EH (cell line): ENCODE measurements around the gene ANOS1.

ENCODE experiments used
- DNase-seq: peaks from one replicate; pipeline ENCODE4 v3.0.0-alpha.2; 2015; ENCODE audit warnings: low read depth

ANOS1 gene

GRCh38 chrX:8720136-8720535 is 11.8 kb downstream of the ANOS1 start:
- no peak for DNase-seq

GRCh38 chrX:8717354-8717753 is 14.6 kb downstream of the ANOS1 start:
- DNase-seq, result no peak

GRCh38 chrX:8714164-8714563 is 17.8 kb downstream of the ANOS1 start:
- no peak for DNase-seq

- DNase-seq, result no peak
Observed at GRCh38 chrX:8711401-8711800, 20.5 kb downstream of the ANOS1 start.

DNA sequence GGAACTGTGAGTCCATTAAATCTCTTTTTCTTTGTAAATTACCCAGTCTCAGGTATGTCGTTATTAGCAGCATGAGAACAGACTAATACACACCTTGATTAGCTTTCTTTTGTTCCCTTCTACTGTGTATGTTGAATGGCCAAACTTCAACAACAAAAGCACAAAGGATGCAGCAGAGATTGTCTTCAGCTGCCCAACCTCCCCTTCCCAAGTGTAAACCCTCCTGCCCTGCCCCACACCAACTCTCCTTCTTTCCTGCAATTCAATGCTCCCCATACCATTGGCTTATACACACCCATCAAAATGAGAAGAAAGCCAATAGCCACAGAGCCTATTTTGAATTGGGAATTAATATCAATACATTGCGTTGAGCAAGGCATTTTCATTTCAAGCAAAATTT is 27.8 kb downstream of the ANOS1 start:
- no peak for DNase-seq

GRCh38 chrX:8692871-8693270 is 39.1 kb downstream of the ANOS1 start:
- DNase-seq, result no peak

GRCh38 chrX:8689473-8689872 is 42.5 kb downstream of the ANOS1 start:
- DNase-seq, result no peak

- DNase-seq, result no peak
Observed at GRCh38 chrX:8688776-8689175, 43.2 kb downstream of the ANOS1 start.

DNA sequence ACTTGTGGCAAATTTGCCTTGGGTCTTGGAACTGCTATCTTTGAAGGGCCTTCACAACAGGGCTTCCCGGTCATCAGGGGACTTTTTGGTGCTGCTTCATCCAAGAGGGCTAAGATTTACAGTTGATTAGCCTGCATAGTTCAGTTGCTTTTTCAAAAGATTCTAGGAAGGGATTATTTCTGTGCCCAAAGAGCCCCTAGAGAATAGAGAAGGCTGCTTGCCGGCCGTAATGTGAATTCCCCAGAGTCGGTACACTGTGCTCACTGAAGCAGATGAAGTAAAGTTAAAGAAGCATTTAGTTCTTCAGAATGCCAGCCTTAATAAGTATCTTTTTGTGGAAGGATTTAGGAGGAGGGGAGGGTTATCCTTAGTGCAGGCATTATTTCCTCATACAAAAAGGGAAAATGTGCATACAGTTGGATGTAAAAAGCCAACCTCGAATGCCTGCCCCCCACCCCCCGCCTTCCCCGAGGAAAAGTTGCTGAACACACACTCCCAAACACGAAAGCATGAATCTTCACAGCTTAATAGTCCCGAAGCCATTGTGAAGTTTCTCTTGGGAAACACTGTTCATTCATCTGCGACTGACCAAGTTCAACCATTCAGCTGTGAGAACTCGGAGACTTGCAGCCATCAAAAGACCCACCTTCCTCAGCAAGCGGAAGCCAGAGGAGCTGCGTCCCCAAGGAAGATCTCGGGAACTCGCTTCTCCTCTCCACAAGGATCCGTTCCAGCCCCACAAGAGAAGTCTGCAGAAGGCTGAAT is 47.6 kb downstream of the ANOS1 start:
- DNase-seq, result no peak

GRCh38 chrX:8683687-8684086 is 48.2 kb downstream of the ANOS1 start:
- DNase-seq, result no peak

GRCh38 chrX:8679550-8679949 is 52.4 kb downstream of the ANOS1 start:
- DNase-seq, result no peak

DNA sequence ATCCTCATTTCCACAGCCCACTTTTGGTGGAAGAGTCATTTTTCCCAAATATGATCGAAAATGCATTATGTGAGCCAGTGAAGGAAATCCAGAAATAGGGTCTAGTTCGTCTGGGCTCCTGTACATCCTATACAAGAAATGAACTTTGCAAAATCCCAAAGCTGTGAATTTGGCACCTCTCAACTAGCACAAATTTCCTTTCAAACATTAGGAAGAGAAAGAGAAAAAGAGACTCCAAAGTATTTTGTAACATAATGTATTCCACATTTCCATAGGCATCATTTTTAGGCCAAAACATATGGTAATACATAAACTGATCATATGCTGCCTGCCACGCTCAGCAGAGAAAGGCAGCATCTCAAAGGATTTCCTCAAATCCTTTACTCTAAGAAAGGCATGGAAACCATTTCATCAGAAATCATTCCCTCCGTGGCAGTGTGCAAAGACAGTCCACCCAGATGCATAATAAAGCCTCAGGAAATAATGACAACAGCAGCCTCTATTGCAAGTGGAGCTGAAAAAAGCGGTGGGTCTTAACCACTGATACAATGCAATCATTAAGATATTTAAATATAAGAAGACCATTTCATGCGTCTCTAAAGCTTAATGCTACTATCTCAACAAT is 56.8 kb downstream of the ANOS1 start:
- DNase-seq, result no peak

- no peak for DNase-seq
Observed at GRCh38 chrX:8673201-8673600, 58.7 kb downstream of the ANOS1 start.

- no peak for DNase-seq
Observed at GRCh38 chrX:8672176-8672575, 59.8 kb downstream of the ANOS1 start.

- no peak for DNase-seq
Observed at GRCh38 chrX:8668813-8669212, 63.1 kb downstream of the ANOS1 start.

DNA sequence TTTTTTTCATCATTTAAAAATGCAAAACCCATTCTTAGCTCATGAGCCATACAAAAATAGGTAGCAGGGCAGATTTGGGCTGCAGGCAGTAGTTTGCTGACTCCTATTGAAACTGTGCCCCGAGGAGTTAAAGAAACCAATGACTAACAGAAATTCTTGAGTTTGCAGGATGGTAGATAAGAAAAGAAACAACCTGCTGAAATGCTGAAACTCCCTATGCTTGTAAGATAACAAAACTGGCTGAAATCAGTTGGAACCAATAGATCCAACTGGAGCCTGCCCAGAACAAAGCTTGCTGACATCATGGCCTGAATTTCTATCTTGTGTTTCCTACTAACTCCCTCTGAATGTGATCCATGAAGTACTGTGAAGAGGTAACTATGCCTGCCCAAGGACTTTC is 68.6 kb downstream of the ANOS1 start:
- DNase-seq, result no peak

DNA sequence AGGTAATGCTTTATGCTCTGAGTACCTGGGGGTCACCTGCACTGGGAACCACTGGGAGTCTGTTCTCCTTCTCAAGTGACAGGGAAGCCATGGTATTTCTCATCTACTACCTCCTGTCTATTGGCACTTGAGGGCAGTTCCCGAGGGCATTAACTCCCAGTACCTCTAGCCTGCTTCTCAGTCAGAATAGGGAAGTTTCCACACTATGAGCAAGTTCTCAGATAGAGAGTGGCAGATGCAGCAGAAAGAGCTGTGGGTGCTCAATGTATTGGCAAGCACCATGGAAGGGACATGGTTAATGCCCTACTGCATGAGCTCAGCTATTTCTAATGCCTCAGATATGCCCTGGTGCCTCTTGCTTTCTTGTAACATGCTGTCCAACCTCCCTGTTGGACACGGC is 74.1 kb downstream of the ANOS1 start:
- no peak for DNase-seq

DNA sequence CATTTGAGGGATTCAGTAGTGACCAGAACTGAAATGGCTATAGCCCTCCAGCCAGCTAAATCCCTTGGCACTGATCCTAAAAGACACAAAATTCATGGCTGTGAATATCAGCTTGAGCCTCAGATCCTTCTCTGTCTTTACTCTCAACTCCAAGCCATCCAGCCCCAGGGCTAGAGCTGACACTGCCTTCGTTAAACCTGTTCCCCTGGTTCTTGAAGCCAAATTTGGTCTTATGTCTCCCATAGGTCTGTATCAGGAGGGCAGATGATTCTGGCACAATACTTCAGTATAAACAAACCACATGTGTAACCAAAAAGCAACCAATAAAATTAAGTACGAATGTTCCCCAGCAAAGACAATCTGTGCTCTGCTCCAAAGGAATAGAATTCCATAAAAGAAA is 78.0 kb downstream of the ANOS1 start:
- no peak for DNase-seq

- DNase-seq, result no peak
Observed at GRCh38 chrX:8649969-8650368, 82.0 kb downstream of the ANOS1 start.

DNA sequence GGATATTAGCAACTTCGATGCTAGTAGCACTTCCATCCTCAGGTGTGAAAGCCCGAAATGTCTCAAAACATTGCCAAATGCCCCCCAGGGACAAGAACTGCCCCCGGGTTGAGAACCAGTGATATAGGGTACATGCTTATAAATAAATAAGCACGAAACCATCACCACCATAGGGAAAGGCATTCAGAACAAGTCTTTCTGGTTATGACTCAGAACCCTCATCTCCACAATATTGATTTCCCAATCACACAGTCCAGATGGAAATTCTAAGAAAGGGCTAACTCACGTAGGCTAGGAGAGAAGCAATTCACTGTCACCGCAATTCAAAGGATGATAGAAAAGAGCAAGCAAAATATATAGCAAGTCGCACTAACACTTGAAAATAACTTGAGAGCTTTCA is 84.8 kb downstream of the ANOS1 start:
- no peak for DNase-seq

- no peak for DNase-seq
Observed at GRCh38 chrX:8639949-8640475, 91.9 kb downstream of the ANOS1 start.

DNA sequence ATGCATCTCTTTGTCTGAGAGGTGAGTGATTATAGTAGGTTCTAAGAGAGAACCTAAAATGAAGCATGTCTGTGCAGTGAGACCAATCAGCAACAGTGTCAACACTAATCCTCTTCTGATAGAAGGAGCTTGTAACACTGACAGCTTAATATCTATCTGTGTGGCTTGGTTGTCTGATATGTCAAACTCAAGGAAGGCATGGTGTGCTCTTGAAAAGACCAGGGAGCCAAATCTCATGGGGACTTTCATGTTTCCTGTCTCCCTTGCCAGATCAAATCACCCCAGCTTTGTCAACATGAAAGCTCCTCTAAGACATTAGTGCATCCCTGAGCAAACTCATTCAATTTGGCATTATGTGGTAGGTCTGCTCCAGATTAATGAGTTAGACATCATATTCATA is 95.4 kb downstream of the ANOS1 start:
- no peak for DNase-seq

DNA sequence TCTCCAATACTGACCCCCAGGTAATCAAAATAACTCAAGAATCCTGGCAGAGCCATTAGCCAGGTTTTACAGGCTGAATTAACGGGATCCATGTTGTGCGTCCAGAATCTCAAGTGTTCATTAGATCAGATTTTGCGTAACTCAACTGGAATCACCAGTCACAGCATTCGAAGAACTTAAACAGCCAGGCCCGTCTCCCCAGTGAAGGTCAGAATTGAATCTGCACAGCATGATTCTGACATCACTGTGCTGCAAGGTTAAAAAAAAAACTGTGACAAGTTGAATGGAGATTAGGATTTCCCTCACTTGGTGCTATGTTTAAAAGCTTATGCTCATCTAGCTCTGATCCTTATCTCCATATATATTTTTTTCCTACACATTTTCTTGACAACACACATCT is 96.1 kb downstream of the ANOS1 start:
- no peak for DNase-seq

DNA sequence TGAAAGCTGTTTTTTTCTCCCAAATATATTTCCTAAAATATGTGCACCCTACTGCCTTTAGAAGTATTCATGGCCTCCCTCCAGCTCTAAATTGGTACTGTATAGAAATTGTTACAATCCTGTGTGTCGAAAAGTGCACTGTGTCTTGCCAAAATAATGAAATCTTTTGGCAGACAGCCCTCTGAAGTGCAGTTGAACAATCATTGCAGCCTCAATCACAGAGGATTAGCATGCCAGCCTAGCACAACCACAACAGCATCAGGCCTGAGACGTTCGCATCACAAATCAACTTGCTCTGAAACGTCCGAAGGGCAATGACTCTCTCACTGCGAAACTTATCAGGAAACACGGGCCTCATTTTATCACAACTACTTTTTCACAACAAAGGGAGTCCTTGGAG is 99.0 kb downstream of the ANOS1 start:
- no peak for DNase-seq
